ENCODE data around the gene ZMYND19.

DNA sequence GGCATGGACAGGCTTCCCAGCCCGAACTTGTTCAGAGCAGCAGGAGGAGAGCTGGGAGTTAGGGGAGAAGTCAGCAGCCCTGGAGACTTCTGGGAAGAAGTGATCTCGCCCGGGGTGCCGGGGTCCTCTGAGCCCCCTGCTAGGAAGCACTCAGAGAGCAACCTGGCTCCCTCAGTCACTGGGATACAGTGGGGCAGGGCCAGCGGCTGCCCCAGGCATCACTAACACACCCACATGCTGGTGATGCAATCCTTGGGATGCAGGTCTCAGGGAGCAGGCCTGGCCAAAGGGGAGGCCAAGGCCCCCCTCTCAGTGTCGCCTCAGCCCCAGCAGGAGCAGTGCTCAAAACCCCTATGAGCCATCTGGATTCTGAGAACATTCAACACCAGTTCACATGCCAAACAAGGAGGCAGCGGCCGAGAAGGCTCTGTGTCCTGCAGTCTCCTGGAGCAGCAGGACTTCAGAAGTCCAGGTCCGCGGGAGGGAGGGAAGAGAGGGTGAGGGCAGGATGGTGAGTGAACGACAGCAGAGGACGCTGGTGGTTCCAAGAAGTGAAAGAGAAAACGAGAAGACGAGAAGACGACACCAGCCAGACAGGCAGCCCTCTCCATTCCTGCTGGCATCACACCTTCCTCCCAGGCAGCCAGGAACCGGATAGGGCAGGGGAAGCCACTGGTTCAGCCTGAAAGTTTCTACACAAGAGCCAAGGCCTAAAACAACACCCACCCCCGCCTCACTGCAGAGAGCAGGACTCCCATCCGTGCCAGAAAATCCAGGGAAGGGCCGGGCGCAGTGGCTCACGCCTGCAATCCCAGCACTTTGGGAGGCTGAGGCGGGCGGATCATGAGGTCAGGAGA, 42.4 kb downstream of the ZMYND19 start:
- no peak for TF ChIP-seq POLR2A (IDR thresholded peaks at IDR 0.05)
- TF ChIP-seq, protein P1, sequence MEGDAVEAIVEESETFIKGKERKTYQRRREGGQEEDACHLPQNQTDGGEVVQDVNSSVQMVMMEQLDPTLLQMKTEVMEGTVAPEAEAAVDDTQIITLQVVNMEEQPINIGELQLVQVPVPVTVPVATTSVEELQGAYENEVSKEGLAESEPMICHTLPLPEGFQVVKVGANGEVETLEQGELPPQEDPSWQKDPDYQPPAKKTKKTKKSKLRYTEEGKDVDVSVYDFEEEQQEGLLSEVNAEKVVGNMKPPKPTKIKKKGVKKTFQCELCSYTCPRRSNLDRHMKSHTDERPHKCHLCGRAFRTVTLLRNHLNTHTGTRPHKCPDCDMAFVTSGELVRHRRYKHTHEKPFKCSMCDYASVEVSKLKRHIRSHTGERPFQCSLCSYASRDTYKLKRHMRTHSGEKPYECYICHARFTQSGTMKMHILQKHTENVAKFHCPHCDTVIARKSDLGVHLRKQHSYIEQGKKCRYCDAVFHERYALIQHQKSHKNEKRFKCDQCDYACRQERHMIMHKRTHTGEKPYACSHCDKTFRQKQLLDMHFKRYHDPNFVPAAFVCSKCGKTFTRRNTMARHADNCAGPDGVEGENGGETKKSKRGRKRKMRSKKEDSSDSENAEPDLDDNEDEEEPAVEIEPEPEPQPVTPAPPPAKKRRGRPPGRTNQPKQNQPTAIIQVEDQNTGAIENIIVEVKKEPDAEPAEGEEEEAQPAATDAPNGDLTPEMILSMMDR (IDR thresholded peaks at IDR 0.05), result no peak
